Activated naive CD4-positive, alpha-beta T cell treated with anti-CD3 and anti-CD28 coated beads, Interleukin-2, amount 50 U/mL, for 16 hours (primary cell): ENCODE data around the gene PRKCE.
"Not testable (repeated sequence)": the region's sequence is repeated elsewhere in the genome, so short reads cannot be mapped to it uniquely, and the experiment has no call there.

Experiments used
- DNase-seq: peaks from one replicate; pipeline ENCODE4 v3.0.0-alpha.2; 2020

The PRKCE gene

GRCh38 chr2:45897842-45898241, 246.4 kb downstream of the PRKCE start:
- no peak for DNase-seq

- no peak for DNase-seq
Observed at GRCh38 chr2:45898819-45899218, 247.3 kb downstream of the PRKCE start.

GRCh38 chr2:45899926-45900325, 248.5 kb downstream of the PRKCE start:
- no peak for DNase-seq

- no peak for DNase-seq
Observed at GRCh38 chr2:45901468-45902032, 250.1 kb downstream of the PRKCE start.

GRCh38 chr2:45902380-45902779, 250.9 kb downstream of the PRKCE start:
- DNase-seq = no peak

GRCh38 chr2:45902781-45903375, 251.4 kb downstream of the PRKCE start:
- DNase-seq = no peak

- DNase-seq = no peak
Observed at GRCh38 chr2:45904267-45904945, 252.9 kb downstream of the PRKCE start.

GRCh38 chr2:45904946-45905631, 253.6 kb downstream of the PRKCE start:
- DNase-seq = no peak

- no peak for DNase-seq
Observed at GRCh38 chr2:45905632-45905958, 254.1 kb downstream of the PRKCE start.

GRCh38 chr2:45907592-45907991, 256.1 kb downstream of the PRKCE start:
- no peak for DNase-seq

- no peak for DNase-seq
Observed at GRCh38 chr2:45908316-45909170, 257.1 kb downstream of the PRKCE start.

- no peak for DNase-seq
Observed at GRCh38 chr2:45909171-45909565, 257.7 kb downstream of the PRKCE start.

GRCh38 chr2:45909677-45910191, 258.3 kb downstream of the PRKCE start:
- DNase-seq = no peak

- no peak for DNase-seq
Observed at GRCh38 chr2:45910473-45911060, 259.1 kb downstream of the PRKCE start.

- DNase-seq = no peak
Observed at GRCh38 chr2:45911538-45911937, 260.1 kb downstream of the PRKCE start.

- no peak for DNase-seq
Observed at GRCh38 chr2:45912109-45912508, 260.6 kb downstream of the PRKCE start.

GRCh38 chr2:45913539-45913938, 262.1 kb downstream of the PRKCE start:
- no peak for DNase-seq

GRCh38 chr2:45915523-45915922, 264.0 kb downstream of the PRKCE start:
- DNase-seq = no peak

GRCh38 chr2:45917561-45918176, 266.2 kb downstream of the PRKCE start:
- DNase-seq = not testable (repeated sequence)

GRCh38 chr2:45918463-45919159, 267.1 kb downstream of the PRKCE start:
- no peak for DNase-seq

- no peak for DNase-seq
Observed at GRCh38 chr2:45919160-45919650, 267.7 kb downstream of the PRKCE start.
